Measurements from ENCODE around the gene EPAS1.

Gene EPAS1

GRCh38 chr2:46416739-46417403 lies 119.7 kb downstream of the EPAS1 start:
- Mint-ChIP-seq H3K4me3 (no peak overlapping the region), H3K27me3 (ENCODE audit: low read depth) (peaks cover 4% of the 10 kb centered on the region), H3K9me3 (peaks cover 49% of the 10 kb centered on the region), H3K27ac (no peak overlapping the region), H3K36me3 (ENCODE audit: low read depth) (peaks cover 14% of the 10 kb centered on the region), H3K4me1 (no peaks in the 10 kb centered on the region)
- TF ChIP-seq CTCF (IDR thresholded peaks at IDR 0.05; ENCODE audit: unreplicated experiment in 3 of 3): no peak

GRCh38 chr2:46420945-46421344 lies 123.7 kb downstream of the EPAS1 start:
- TF ChIP-seq CTCF (IDR thresholded peaks at IDR 0.05; ENCODE audit: unreplicated experiment in 3 of 3): no peak
- Mint-ChIP-seq H3K27me3 (ENCODE audit: low read depth) (no peaks in the 10 kb centered on the region), H3K4me3 (no peak overlapping the region), H3K9me3 (peaks cover 39% of the 10 kb centered on the region), H3K27ac (no peak overlapping the region), H3K4me1 (no peaks in the 10 kb centered on the region), H3K36me3 (ENCODE audit: low read depth) (peaks cover 14% of the 10 kb centered on the region)

- H3K36me3 Mint-ChIP-seq (ENCODE audit: low read depth): peaks cover 10% of the 10 kb centered on the region
- no peak overlapping the region for H3K27ac Mint-ChIP-seq
- H3K4me3 Mint-ChIP-seq: no peak overlapping the region
- no peaks in the 10 kb centered on the region for H3K4me1 Mint-ChIP-seq
- TF ChIP-seq CTCF (IDR thresholded peaks at IDR 0.05; ENCODE audit: unreplicated experiment in 3 of 3): no peak
- peaks cover 35% of the 10 kb centered on the region for H3K9me3 Mint-ChIP-seq
- no peaks in the 10 kb centered on the region for H3K27me3 Mint-ChIP-seq (ENCODE audit: low read depth)
Observed at GRCh38 chr2:46421361-46421760, 124.2 kb downstream of the EPAS1 start.

- no peaks in the 10 kb centered on the region for H3K4me1 Mint-ChIP-seq
- TF ChIP-seq CTCF (IDR thresholded peaks at IDR 0.05; ENCODE audit: unreplicated experiment in 3 of 3): no peak
- peaks cover 10% of the 10 kb centered on the region for H3K36me3 Mint-ChIP-seq (ENCODE audit: low read depth)
- no peak overlapping the region for H3K27ac Mint-ChIP-seq
- H3K9me3 Mint-ChIP-seq: peaks cover 22% of the 10 kb centered on the region
- no peak overlapping the region for H3K4me3 Mint-ChIP-seq
- no peaks in the 10 kb centered on the region for H3K27me3 Mint-ChIP-seq (ENCODE audit: low read depth)
Observed at GRCh38 chr2:46422717-46423394, 125.6 kb downstream of the EPAS1 start.

- TF ChIP-seq CTCF (IDR thresholded peaks at IDR 0.05; ENCODE audit: unreplicated experiment in 3 of 3): no peak
- Mint-ChIP-seq H3K27me3 (ENCODE audit: low read depth) (no peaks in the 10 kb centered on the region), H3K9me3 (peaks cover 10% of the 10 kb centered on the region), H3K27ac (no peak overlapping the region), H3K4me3 (no peak overlapping the region), H3K4me1 (no peaks in the 10 kb centered on the region), H3K36me3 (ENCODE audit: low read depth) (no peaks in the 10 kb centered on the region)
Observed at GRCh38 chr2:46424937-46425336, 127.7 kb downstream of the EPAS1 start.
